Body of pancreas (tissue), 4 donors: ENCODE results near the gene FAM193A.
"Not testable (repeated sequence)": the region's sequence is repeated elsewhere in the genome, so short reads cannot be mapped to it uniquely, and the experiment has no call there.

Source experiments
- CTCF ChIP-seq, 7 experiments: fragments of 450-650 bp in 4 of 7; fragments of 200-600 bp in 3 of 7; sonication (generic) in 3 of 7; IDR thresholded peaks; one replicate each; pipeline ENCODE4 v1.5.1; 2016 to 2019; ENCODE audit warnings: antibody characterized with exemption in 7 of 7
- POLR2A ChIP-seq, 3 donors: fragments of 450-650 bp; IDR thresholded peaks; one replicate each; pipeline ENCODE4 v1.6.1; 2016; ENCODE audit warnings: antibody characterized with exemption in 3 of 3, mild to moderate bottlenecking in 2 of 3

DNA sequence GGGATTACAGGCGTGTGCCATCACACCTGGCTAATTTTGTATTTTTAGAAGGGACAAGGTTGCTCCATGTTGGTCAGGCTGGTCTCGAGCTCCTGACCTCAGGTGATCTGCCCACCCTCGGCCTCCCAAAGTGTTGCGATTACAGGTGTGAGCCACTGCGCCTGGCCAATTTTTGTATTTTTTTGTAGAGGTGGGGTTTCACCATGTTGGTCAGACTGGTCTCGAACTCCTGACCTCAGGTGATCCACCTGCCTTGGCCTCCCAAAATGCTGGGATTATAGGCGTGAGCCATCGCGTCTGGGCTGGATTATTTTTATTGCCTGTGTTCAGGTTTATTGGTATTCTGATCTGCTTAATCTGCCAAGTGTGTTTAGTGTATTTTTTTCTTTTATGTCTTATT is 82.3 kb downstream of the FAM193A start:
- not testable (repeated sequence) for TF ChIP-seq CTCF, POLR2A (IDR thresholded peaks at IDR 0.05)
